GM12892 (cell line): Measurements from ENCODE around the gene PKP1.

Experiments
- POLR2A ChIP-seq: IDR thresholded peaks from 2 replicates; pipeline ENCODE4 v1.6.1; 2011; ENCODE audit warnings: low read depth, low read length, control low read depth
- POLR2AphosphoS5 ChIP-seq: IDR thresholded peaks from 2 replicates; pipeline ENCODE4 v1.6.1; 2011; ENCODE audit warnings: low read depth, low read length, control low read depth
- TAF1 ChIP-seq: IDR thresholded peaks from 2 replicates; pipeline ENCODE4 v1.6.1; 2011; ENCODE audit warnings: low read depth, mild to moderate bottlenecking, control low read depth, low read length, borderline replicate concordance

DNA sequence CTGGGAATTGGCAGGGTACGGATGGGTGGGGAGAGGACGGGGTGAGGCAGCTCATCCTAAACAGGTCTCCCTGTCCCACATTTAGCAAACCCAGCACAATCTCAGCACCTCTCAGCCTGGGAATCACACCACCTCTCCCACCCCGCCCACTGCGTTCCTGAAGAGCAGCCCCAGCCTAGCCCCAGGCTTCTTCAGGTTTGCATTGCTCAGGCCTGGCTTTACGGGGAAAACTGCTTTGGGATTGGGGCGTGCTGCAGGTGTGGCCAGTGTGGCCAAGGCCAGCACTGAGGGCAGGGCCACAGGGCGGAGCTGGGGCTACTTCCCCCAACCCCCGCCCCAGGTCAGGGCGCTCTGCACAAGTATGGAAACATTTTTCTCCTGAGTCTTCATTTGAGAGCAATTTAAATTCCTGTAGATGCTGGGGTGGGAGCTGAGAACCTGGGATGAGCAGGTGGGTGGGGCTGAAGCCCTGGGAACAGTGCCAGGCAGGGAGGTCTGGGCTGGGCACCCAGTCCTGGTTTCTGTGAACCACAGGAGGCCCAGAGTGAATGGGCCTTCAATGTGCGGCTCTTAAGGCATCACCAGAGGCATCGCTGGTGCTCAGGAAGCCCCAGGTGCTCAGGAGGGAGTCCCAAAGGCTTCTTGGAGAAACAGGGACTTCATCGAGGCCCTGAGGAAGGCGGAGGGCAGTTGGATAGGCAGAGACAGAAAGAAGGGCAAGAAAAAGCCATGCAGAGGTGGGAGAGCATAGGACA, 70.1 kb downstream of the PKP1 start:
- TF ChIP-seq POLR2AphosphoS5 (no peak), POLR2A (no peak), TAF1 (no peak)
